Posterior cingulate gyrus (tissue), 11 donors: ENCODE results near the gene C17orf113.
"Not testable (repeated sequence)": the region's sequence is repeated elsewhere in the genome, so short reads cannot be mapped to it uniquely, and the experiment has no call there.

ENCODE experiments used
- DNase-seq, 10 donors: peaks; one replicate each; pipeline versions ENCODE4 v3.0.0 to v3.0.0-alpha.2; 2020 to 2021; ENCODE audit warnings: mixed read lengths in 3 of 10
- intact Hi-C: fragments of 100-400 bp; cut with DNase I; formaldehyde crosslinking; loops from one replicate; pipeline ENCODE4 v1.15.1; 2023

Gene C17orf113

GRCh38 chr17:42045719-42046118, 4.7 kb downstream of the C17orf113 start:
- intact Hi-C loops: no loop called here
- DNase-seq: no peak

GRCh38 chr17:42042598-42043319, 7.6 kb downstream of the C17orf113 start:
- DNase-seq: no peak
- intact Hi-C loops: no loop called here

- no peak for DNase-seq
Measured at GRCh38 chr17:42041619-42042018, 8.8 kb downstream of the C17orf113 start.

GRCh38 chr17:42040818-42041217, 9.6 kb downstream of the C17orf113 start:
- no peak for DNase-seq
- intact Hi-C loops: no loop called here

More at GRCh38 chr17:42041619-42042018, 8.8 kb downstream of the C17orf113 start:
- intact Hi-C loops: no loop called here

GRCh38 chr17:42039794-42040763, 10.3 kb downstream of the C17orf113 start:
- DNase-seq: peak in 1 of 10 donors; percentile 76
- intact Hi-C loops: no loop called here

GRCh38 chr17:42038221-42038973, 12.0 kb downstream of the C17orf113 start:
- intact Hi-C loops: no loop called here
- no peak for DNase-seq

- no peak for DNase-seq
- intact Hi-C loops: no loop called here
Measured at GRCh38 chr17:42034059-42034458, 16.3 kb downstream of the C17orf113 start.

GRCh38 chr17:42031584-42031983, 18.8 kb downstream of the C17orf113 start:
- no peak for DNase-seq

GRCh38 chr17:42028791-42029127, 21.6 kb downstream of the C17orf113 start:
- peak in 1 of 10 donors; percentile 43 for DNase-seq
- intact Hi-C loops: no loop called here

More at GRCh38 chr17:42031584-42031983, 18.8 kb downstream of the C17orf113 start:
- intact Hi-C loops: no loop called here

GRCh38 chr17:42027961-42028790, 22.2 kb downstream of the C17orf113 start:
- DNase-seq: peak in 1 of 10 donors; percentile 63
- intact Hi-C loops: no loop called here

GRCh38 chr17:42027590-42027889, 22.9 kb downstream of the C17orf113 start:
- no peak for DNase-seq
- intact Hi-C loops: no loop called here

- peak in 2 of 10 donors; percentile 66 to 72 for DNase-seq
- intact Hi-C loops: no loop called here
Measured at GRCh38 chr17:42026857-42027589, 23.4 kb downstream of the C17orf113 start.

GRCh38 chr17:42025936-42026335, 24.5 kb downstream of the C17orf113 start:
- DNase-seq: peak in 1 of 10 donors; percentile 52
- intact Hi-C loops: loop anchor here (1.0 kb wide), 2 partner anchors 75 to 90 kb away; no protein-coding TSS in a partner anchor

- peak in 1 of 10 donors; percentile 55 for DNase-seq
- intact Hi-C loops: loop anchor here (1.0 kb wide), 2 partner anchors 76 to 91 kb away; no protein-coding TSS in a partner anchor
Measured at GRCh38 chr17:42025191-42025579, 25.2 kb downstream of the C17orf113 start.

- intact Hi-C loops: no loop called here
- peak in 1 of 10 donors; percentile 86 for DNase-seq
Measured at GRCh38 chr17:42023524-42024349, 26.7 kb downstream of the C17orf113 start.

GRCh38 chr17:42020845-42021244, 29.6 kb downstream of the C17orf113 start:
- DNase-seq, intact Hi-C loops: not testable (repeated sequence)

GRCh38 chr17:42019509-42020404, 30.6 kb downstream of the C17orf113 start, which contains the start of gene NKIRAS2:
TSS of gene NKIRAS2 (plus strand) at chr17:42020090. CDS start at chr17:42021578, 1,488 bp downstream.
- intact Hi-C loops: no loop called here
- peak; percentile 89 to 99 (median 94) for DNase-seq
